Smooth muscle cell of the umbilical artery (primary cell): ENCODE data around the gene TSPY4. TPM values are rescaled to one million over a fixed set of nuclear protein-coding genes. Genes with fewer than 3 reads are reported as not detected.

Source experiments
- total RNA-seq: library from RNA; depleted of rRNA; stranded (reverse); fragments of >200 nt; gene quantifications from 2 replicates; pipeline ENCODE4 v1.2.3, GENCODE V29; 2014

The TSPY4 gene
- total RNA-seq: not detected in 2 replicates

DNA sequence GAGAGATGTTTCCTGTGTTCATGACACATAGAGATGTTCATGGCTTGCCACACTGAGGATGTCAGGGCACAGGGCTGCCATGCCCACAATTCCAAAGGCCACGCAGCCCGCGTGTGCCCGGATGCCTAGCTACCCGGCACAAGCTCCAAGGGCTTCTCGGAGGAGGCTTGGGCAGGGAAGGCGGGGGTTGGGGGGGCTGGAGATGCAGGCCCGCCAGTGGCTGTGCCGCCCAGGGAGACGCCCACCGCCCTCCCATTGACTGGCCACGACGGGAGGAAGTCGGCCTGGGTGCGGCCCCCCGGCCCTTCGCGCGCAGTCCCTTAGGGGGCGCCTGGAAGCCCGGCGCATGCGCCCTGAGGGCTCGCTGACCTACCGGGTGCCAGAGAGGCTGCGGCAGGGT is at the start of gene TSPY4:
Gene TSPY4, plus strand, starts transcription at position 301 of the 400 bp plus-strand sequence. Its CDS starts 46 bp downstream, at position 347.

GRCh38 chrY:9357497-9357896 is 20.2 kb downstream of the TSPY4 start, which contains the start of gene TSPY8:
Gene TSPY8, plus strand, starts transcription at chrY:9357797. Its CDS starts 46 bp downstream, at chrY:9357843.

Other genes with a start within 250 kb of the TSPY4 start
- gene TSPY8, start 20.3 kb downstream of the TSPY4 start, total RNA-seq: not detected in 2 replicates
- not detected in 2 replicates for gene TSPY3, start 61.0 kb downstream of the TSPY4 start, total RNA-seq
- gene TSPY1, start 129.5 kb downstream of the TSPY4 start, total RNA-seq: not detected in 2 replicates
- not detected in 2 replicates for gene TSPY9, start 149.8 kb downstream of the TSPY4 start, total RNA-seq
- gene TSPY10, start 190.4 kb downstream of the TSPY4 start, total RNA-seq: not detected in 2 replicates